Suprapubic skin (tissue), 4 donors: ENCODE data around the gene OGA.

ENCODE experiments used
- CTCF ChIP-seq, 2 donors: fragments of 200-600 bp in 1 of 2; fragments of 450-650 bp in 1 of 2; sonication (generic) in 1 of 2; IDR thresholded peaks; one replicate each; pipeline ENCODE4 v1.5.1; 2016 to 2019; ENCODE audit warnings: antibody characterized with exemption in 2 of 2, mild to moderate bottlenecking in 1 of 2, moderate library complexity in 1 of 2
- EP300 ChIP-seq: sonication (generic); formaldehyde crosslinking; IDR thresholded peaks from one replicate; pipeline ENCODE4 v1.6.1; 2017; ENCODE audit warnings: antibody characterized with exemption
- POLR2A ChIP-seq, 2 donors: fragments of 450-650 bp; IDR thresholded peaks; one replicate each; pipeline ENCODE4 v1.6.1; 2017; ENCODE audit warnings: antibody characterized with exemption in 2 of 2, mild to moderate bottlenecking in 2 of 2, moderate library complexity in 2 of 2
- POLR2AphosphoS5 ChIP-seq, 3 donors: sonication (generic); formaldehyde crosslinking; IDR thresholded peaks; one replicate each; pipeline ENCODE4 v1.6.1; 2017; ENCODE audit warnings: antibody characterized with exemption in 3 of 3

GRCh38 chr10:101770331-101771215 lies 47.7 kb downstream of the OGA start:
- TF ChIP-seq CTCF (IDR thresholded peaks at IDR 0.05) (no peak), POLR2AphosphoS5 (IDR thresholded peaks at IDR 0.05) (no peak), EP300 (no peak), POLR2A (IDR thresholded peaks at IDR 0.05) (no peak)
